Endothelial cell of umbilical vein (primary cell): ENCODE measurements around the gene MPP3. TPM values are rescaled to one million over a fixed set of nuclear protein-coding genes. Genes with fewer than 3 reads are reported as not detected.

ENCODE experiments used
- BruUV-seq: library from RNA; stranded (reverse); fragments of 400-500 nt; replicated peaks from 2 replicates; lab custom pipeline; 2021; lab: Mats Ljungman, UMichigan
- CTCF ChIA-PET: fragments of 300-600, 350-600 bp; sonication (Branson Sonifier 250); formaldehyde crosslinking; loops from one replicate; lab custom pipeline; 2021; ENCODE audit warnings: antibody characterized with exemption, inconsistent platforms; lab: Charles Lee
- POLR2A ChIA-PET: fragments of 300-600, 350-600 bp; sonication (Branson Sonifier 250); formaldehyde crosslinking; loops from one replicate; lab custom pipeline; 2021; ENCODE audit warnings: antibody characterized with exemption, inconsistent platforms; lab: Charles Lee
- DNase-seq: peaks from one replicate; pipeline ENCODE4 v3.0.0-alpha.2; 2011; ENCODE audit warnings: low read depth, low spot score
- FAIRE-seq: peaks from 2 replicates; lab custom pipeline; 2011; peaks lifted over from hg19 to GRCh38; lab: Jason Lieb, UNC
- H2AFZ ChIP-seq: 2 replicates; pipeline ENCODE4 v1.6.0; 2012; ENCODE audit warnings: low read depth, low read length, control low read depth, inconsistent platforms
- H3K27ac ChIP-seq: 2 replicates; pipeline ENCODE4 v1.5.1; 2011; ENCODE audit warnings: low read depth, mild to moderate bottlenecking, control low read depth, low read length, moderate library complexity; ENCODE audit not compliant: insufficient read depth
- H3K27me3 ChIP-seq, 2 experiments: 2 replicates each; pipeline versions ENCODE4 v1.6.0 to v1.6.1; 2011; ENCODE audit warnings: low read length in 2 of 2, mixed read lengths in 1 of 2; ENCODE audit not compliant: control insufficient read depth in 2 of 2, insufficient read depth in 2 of 2
- H3K36me3 ChIP-seq, 2 experiments: 2 replicates in 1 of 2; 3 replicates in 1 of 2; pipeline ENCODE4 v1.5.1; 2011; ENCODE audit warnings: low read length in 2 of 2, mild to moderate bottlenecking in 1 of 2, moderate library complexity in 1 of 2; ENCODE audit not compliant: control insufficient read depth in 2 of 2, insufficient read depth in 2 of 2; ENCODE audit errors: extremely low read depth in 1 of 2
- H3K4me1 ChIP-seq: 3 replicates; pipeline ENCODE4 v1.5.1; 2011; ENCODE audit warnings: mild to moderate bottlenecking, low read length; ENCODE audit not compliant: control insufficient read depth, insufficient read depth; ENCODE audit errors: extremely low read depth
- H3K4me2 ChIP-seq: 2 replicates; pipeline ENCODE4 v1.6.1; 2011; ENCODE audit warnings: low read length, control low read depth, mixed read lengths; ENCODE audit not compliant: insufficient read depth
- H3K4me3 ChIP-seq, 3 experiments: fragments of 200-600 bp in 1 of 3; sonication (generic), shearing (Covaris generic) in 1 of 3; replicated peaks in 1 of 3; 2 replicates each; pipeline ENCODE4 v1.5.1; 2011 to 2016; ENCODE audit warnings: control low read depth in 3 of 3, low read length in 3 of 3, mild to moderate bottlenecking in 2 of 3, inconsistent platforms in 1 of 3, low read depth in 1 of 3, moderate library complexity in 1 of 3; ENCODE audit not compliant: insufficient read depth in 1 of 3
- H3K79me2 ChIP-seq: 2 replicates; pipeline ENCODE4 v1.6.0; 2012; ENCODE audit warnings: low read length, inconsistent platforms; ENCODE audit not compliant: control insufficient read depth, insufficient read depth
- H3K9ac ChIP-seq: replicated peaks from 2 replicates; pipeline ENCODE3; 2011; ENCODE audit warnings: low read length, control low read depth; ENCODE audit not compliant: insufficient read depth; ENCODE audit errors: extremely low read depth
- H3K9me1 ChIP-seq: replicated peaks from 3 replicates; pipeline ENCODE4 v1.6.0; 2011; ENCODE audit warnings: mild to moderate bottlenecking, low read length; ENCODE audit not compliant: control insufficient read depth, insufficient read depth; ENCODE audit errors: extremely low read depth
- H3K9me3 ChIP-seq: replicated peaks from 2 replicates; pipeline ENCODE4 v1.5.1; 2012; ENCODE audit warnings: low read length, inconsistent platforms; ENCODE audit not compliant: control insufficient read depth, insufficient read depth
- H4K20me1 ChIP-seq: replicated peaks from 2 replicates; pipeline ENCODE3; 2011; ENCODE audit warnings: mild to moderate bottlenecking, low read length; ENCODE audit not compliant: control insufficient read depth, insufficient read depth; ENCODE audit errors: extremely low read depth
- EZH2 ChIP-seq: IDR thresholded peaks from 2 replicates; pipeline ENCODE4 v1.6.1; 2012; ENCODE audit warnings: borderline replicate concordance, low read depth, mild to moderate bottlenecking, moderate library complexity, low read length, inconsistent platforms; ENCODE audit not compliant: severe bottlenecking
- FOS ChIP-seq: IDR thresholded peaks from 2 replicates; pipeline ENCODE4 v1.6.1; 2011; ENCODE audit warnings: mild to moderate bottlenecking, low read length, moderate library complexity, borderline replicate concordance; ENCODE audit not compliant: insufficient read depth
- GATA2 ChIP-seq: IDR thresholded peaks from 2 replicates; pipeline ENCODE4 v1.7.0; 2011; ENCODE audit warnings: low read depth, mild to moderate bottlenecking, moderate library complexity, mixed read lengths, low read length; ENCODE audit not compliant: insufficient read length, insufficient read depth
- JUN ChIP-seq: IDR thresholded peaks from 2 replicates; pipeline ENCODE4 v1.6.1; 2011; ENCODE audit warnings: borderline replicate concordance, low read depth; ENCODE audit not compliant: insufficient read length, insufficient read depth
- MAX ChIP-seq: IDR thresholded peaks from 2 replicates; pipeline ENCODE4 v1.6.1; 2011; ENCODE audit not compliant: insufficient read depth, insufficient read length
- MYC ChIP-seq: IDR thresholded peaks from one replicate; pipeline ENCODE4 v1.6.1; 2011; ENCODE audit warnings: mild to moderate bottlenecking, low read depth, low read length
- POLR2A ChIP-seq: IDR thresholded peaks from 2 replicates; pipeline ENCODE4 v1.6.1; 2012; ENCODE audit warnings: low read depth, mild to moderate bottlenecking, control low read depth, low read length
- POLR2AphosphoS5 ChIP-seq: IDR thresholded peaks from 2 replicates; pipeline ENCODE4 v1.6.1; 2012; ENCODE audit warnings: low read depth, mild to moderate bottlenecking, control low read depth, low read length, moderate library complexity; ENCODE audit not compliant: insufficient read depth
- dilution Hi-C: fragments of 300-500 bp; cut with MboI; formaldehyde crosslinking; loops from one replicate; pipeline ENCODE4 v1.15.0; 2019; ENCODE audit warnings: low sequenced_read_pairs; ENCODE audit not compliant: extremely low pct_ligation_motif_present
- intact Hi-C: fragments of 100-400 bp; cut with micrococcal nuclease; formaldehyde crosslinking; loops from one replicate; pipeline ENCODE4 v1.10.0; 2022
- polyA plus RNA-seq, 4 experiments: library from polyadenylated mRNA; depleted of rRNA in 3 of 4; stranded (reverse) in 3 of 4; unstranded in 1 of 4; fragments of >200 nt; gene quantifications; 2 replicates each; pipeline versions ENCODE4 v1.2.1 to v1.2.3, GENCODE V29; 2011 to 2012; ENCODE audit warnings: missing spikeins in 1 of 4
- total RNA-seq: library from RNA; stranded (reverse); gene quantifications from 2 replicates; pipeline ENCODE4 v1.2.3, GENCODE V29; 2021
- TF ChIP-seq, protein P1 (sequence below), 2 donors: IDR thresholded peaks; 1 replicate in 1 of 2; 2 replicates in 1 of 2; pipeline ENCODE4 v1.5.1; 2011; ENCODE audit warnings: low read length in 2 of 2, mild to moderate bottlenecking in 2 of 2, moderate library complexity in 2 of 2, control low read depth in 1 of 2, inconsistent platforms in 1 of 2, low read depth in 1 of 2; ENCODE audit not compliant: insufficient read depth in 1 of 2; ENCODE audit errors: extremely low read depth in 1 of 2

Gene MPP3
- total and polyA plus RNA-seq, 2 donors (not counting 3 experiments of a cell fraction or from before 2014, with no cell fraction given) = 6.1 to 11.3 TPM

- Histone ChIP-seq H4K20me1 (no peaks in the 10 kb centered on the region), H3K79me2 (no peaks in the 10 kb centered on the region), H3K4me3 (no peak overlapping the region), H3K9me3 (no peaks in the 10 kb centered on the region), H2AFZ (no peak overlapping the region), H3K9me1 (no peaks in the 10 kb centered on the region), H3K27me3 (no peaks in the 10 kb centered on the region), H3K27ac (no peak overlapping the region), H3K4me2 (no peak overlapping the region), H3K9ac (no peak overlapping the region), H3K4me1 (no peaks in the 10 kb centered on the region), H3K36me3 (peaks cover 16 to 39% of the 10 kb centered on the region in 2 experiments)
- DNase-seq = no peak
- BruUV-seq = no TSS peak
- ChIA-PET POLR2A (no interaction called here), CTCF (no interaction called here)
- dilution Hi-C loops = no loop called here
- TF ChIP-seq GATA2 = no peak
- TF ChIP-seq FOS = no peak
- TF ChIP-seq, protein P1, sequence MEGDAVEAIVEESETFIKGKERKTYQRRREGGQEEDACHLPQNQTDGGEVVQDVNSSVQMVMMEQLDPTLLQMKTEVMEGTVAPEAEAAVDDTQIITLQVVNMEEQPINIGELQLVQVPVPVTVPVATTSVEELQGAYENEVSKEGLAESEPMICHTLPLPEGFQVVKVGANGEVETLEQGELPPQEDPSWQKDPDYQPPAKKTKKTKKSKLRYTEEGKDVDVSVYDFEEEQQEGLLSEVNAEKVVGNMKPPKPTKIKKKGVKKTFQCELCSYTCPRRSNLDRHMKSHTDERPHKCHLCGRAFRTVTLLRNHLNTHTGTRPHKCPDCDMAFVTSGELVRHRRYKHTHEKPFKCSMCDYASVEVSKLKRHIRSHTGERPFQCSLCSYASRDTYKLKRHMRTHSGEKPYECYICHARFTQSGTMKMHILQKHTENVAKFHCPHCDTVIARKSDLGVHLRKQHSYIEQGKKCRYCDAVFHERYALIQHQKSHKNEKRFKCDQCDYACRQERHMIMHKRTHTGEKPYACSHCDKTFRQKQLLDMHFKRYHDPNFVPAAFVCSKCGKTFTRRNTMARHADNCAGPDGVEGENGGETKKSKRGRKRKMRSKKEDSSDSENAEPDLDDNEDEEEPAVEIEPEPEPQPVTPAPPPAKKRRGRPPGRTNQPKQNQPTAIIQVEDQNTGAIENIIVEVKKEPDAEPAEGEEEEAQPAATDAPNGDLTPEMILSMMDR (IDR thresholded peaks at IDR 0.05; ENCODE audit: extremely low read depth in 1 of 2, insufficient read depth in 1 of 2, low read depth in 1 of 2, low read length in 2 of 2) = no peak
- TF ChIP-seq MAX = no peak
- no peak for TF ChIP-seq POLR2AphosphoS5
- TF ChIP-seq EZH2 = no peak
- TF ChIP-seq JUN = no peak
- TF ChIP-seq MYC = no peak
- TF ChIP-seq POLR2A = no peak
- no peak for FAIRE-seq
- intact Hi-C loops = no loop called here
Observed at GRCh38 chr17:43770957-43771356, 62.0 kb downstream of the MPP3 start.
